ENCODE data around the gene CRAMP1.

The CRAMP1 gene

DNA sequence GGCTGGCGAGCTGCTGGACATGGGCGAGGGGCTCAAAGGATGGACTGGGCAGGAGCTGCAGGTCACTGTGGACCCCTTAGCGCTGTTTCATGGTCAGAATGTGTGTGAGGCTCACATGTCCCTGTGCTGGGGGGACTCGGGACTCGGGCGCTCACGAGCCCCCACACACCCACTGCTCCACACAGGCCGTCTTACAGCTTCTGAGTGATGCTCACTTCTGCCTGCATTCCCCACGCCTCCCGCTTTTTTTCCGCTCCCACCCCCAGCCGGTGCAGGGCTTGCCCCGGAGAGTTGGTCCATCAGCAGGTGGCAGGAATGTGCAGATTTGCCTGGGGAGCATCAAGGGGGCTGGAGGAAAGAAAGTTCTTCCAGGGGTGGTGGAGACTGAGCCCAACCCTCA lies 45.7 kb downstream of the CRAMP1 start:
- no peak for DNase-seq

DNA sequence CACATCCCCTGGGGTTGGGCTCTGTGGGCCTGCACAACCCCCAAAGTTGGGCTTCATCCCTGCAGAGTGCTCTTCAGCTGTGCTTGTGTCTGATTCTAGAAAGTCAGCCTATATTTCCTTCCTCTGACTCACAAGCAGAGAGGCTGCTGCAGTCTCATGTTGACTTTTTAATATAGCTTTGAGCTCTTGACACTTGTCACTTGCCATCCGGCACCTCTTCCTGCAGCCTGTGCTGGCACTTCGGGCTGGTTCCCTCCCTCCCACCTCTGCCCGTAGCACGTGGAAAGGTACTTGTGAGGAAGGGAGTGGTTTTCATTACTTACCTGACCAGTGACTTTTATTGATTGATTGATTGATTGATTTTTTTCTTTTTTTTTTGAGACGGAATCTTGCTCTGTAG lies 46.9 kb downstream of the CRAMP1 start:
- DNase-seq = no peak

DNA sequence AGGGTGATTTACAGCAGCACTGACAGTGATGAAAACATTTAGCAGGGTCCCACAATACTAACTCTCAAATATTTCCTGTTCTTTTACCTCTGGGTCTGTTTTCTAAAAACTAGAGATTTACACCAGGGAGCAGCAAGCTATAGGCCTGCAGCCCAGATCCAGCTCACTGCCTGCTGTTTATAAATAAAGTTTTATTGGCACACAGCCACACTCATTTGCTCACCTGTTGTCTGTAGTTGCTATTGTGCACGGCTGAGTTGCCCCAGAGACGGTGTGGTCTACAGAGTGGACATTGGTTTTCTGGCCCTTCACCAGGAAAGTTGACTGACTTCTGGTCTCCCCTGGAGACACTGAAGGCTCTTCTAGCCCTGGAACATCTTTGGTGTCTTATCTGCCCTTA lies 49.7 kb downstream of the CRAMP1 start:
- DNase-seq = no peak

DNA sequence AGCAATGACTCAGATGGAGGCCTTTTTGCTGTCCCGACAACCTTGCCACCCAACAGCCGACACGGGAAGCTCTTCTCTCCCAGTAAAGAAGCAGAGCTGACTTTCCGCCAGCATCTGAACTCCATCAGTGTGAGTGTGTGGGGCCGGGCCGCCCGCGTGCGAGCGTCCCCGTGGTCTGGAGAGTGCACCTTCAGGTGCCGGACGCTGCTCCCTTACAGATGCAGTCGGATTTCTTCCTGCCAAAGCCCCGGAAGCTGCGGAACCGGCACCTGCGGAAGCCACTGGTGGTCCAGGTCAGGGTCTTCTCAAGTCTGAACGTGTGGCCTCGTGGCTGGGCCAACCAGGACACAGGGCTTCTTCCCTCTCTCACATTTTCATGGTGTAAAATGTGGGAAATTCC lies 50.4 kb downstream of the CRAMP1 start:
- DNase-seq = no peak

DNA sequence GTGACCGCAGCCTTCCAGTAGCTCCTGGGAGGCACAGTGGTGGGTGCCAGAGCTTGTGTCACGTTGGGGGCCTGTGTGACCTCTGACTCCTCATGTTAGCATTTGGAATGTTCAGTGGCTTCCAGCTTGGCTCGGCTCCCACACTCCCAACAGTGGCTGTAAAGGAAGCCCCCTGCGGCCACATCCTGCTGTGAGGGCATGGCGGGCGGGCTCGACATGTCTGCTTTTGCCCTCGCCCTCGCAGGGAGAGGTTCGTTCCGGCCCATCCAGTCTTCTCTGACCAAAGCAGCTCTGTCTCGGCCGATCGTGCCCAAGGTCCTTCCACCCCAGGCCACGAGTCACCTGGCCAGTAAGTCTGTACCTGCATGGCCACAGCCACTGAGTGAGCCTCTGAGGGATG lies 53.7 kb downstream of the CRAMP1 start:
- no peak for DNase-seq

DNA sequence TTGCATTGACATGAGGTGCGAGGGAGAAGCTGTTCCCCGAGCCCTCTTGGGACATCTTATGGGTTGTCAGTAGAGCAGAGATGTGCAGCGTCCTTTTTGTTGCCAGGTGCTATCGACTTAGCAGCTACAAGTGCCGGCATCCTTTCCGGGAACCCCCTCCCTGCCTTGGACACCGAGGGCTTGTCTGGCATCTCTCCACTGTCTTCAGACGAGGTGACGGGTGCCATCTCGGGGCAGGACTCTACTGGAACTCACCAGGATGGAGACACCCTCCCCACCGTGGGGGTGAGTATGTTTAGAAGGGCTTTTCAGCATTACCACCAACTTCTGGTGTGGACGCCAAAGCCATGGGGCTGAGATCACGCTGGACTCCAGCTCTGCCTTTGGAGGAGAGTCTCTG lies 54.2 kb downstream of the CRAMP1 start:
- DNase-seq = no peak

DNA sequence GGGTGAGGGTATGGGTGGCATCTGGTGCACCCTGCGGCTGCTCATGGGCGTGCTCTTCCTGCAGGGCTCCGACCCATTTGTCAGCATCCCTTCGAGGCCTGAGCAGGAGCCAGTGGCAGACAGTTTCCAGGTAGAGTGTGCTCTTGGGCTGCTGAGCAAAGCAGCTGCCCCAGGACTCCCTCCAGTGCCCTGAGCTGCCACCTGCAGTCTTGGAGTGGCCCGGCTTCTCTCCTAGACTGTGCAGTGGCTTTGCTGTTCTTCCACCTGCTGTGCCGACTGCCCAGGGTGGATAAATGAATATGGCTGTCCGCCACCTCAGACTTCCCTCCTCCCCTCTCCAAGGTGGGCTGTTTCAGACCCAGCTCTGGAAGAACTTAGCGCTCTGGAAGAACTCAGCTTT lies 55.1 kb downstream of the CRAMP1 start:
- DNase-seq = no peak

DNA sequence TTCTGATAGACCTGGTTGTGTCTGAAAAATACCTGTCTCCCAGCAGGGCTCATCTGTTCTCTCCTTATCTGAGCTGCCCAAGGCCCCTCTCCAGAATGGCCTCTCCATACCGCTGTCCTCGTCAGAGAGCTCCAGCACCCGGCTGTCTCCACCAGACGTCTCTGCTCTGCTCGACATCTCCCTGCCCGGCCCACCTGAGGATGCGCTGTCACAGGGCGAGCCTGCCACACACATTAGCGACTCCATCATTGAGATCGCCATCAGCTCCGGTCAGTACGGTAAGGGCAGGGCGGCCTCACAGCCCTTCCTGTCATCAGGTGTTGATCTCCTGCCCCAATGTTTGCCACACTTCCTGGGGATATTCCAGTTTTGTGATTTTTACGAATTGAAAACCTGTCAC lies 55.8 kb downstream of the CRAMP1 start:
- no peak for DNase-seq

DNA sequence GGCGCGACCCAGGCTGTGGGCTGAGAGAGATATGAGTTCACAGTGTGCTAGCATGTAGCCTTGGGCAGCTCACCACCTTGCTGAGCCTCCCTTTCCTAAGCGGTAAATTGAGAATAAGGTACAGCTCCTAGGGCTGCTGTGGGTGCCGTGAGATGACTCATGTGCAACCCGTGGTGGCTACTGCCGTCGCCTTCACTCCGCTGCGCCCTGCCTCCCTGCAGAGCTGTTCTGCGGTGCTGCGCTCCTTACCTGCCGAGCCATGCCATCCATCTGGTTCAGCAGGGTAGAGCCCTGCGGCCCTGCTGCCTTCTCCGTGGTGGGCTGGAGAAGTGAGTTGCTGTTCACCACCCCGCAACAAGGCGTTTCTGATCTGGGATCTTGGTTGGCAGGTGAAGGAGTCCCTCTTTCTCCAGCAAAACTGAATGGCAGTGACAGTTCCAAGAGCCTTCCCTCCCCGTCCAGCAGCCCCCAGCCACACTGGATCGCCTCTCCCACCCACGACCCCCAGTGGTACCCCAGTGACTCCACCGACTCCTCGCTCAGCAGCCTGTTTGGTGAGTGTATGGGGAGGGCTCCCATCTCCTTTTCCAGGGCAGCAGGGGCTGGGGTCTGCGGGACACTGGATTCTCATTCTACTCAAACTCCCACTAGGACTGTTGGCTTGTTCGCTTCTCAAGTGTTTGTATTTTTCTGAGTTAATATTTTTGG lies 56.6 kb downstream of the CRAMP1 start:
- DNase-seq = no peak

DNA sequence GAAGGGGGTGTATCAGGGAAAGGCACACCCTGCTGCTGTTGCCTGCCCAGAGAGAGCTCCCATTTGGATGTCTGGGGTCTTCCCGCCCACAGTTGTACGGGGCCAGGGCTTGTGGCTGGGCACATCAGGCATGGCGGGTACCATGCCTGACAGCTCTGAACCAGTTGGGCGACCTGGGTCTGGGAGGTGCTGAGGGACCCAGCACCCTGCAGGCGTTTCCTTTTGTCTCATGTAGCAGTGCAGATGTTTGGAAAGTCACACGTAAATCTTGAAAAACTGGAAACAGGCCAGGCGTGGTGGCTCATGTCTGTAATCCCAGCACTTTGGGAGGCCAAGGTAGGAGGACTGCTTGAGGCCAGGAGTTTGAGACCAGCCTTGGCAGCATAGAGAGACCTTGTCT lies 57.5 kb downstream of the CRAMP1 start:
- no peak for DNase-seq

DNA sequence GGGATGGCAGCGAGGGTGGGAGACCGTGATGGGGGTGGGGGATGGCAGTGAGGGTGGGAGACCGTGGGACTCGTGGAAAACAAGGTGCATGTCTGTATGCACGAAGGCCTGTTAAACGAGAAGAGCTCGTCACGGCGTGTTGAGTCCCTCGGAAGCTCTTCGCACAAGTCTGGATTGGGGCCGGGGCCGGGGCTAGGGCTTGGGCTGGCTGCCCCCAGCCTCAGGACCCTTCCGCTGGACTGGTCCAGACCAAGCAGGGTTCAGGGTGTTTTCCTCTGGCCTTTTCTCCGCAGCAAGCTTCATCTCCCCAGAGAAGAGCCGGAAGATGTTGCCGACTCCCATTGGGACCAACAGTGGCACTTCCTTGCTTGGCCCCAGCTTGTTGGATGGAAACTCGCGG lies 58.2 kb downstream of the CRAMP1 start:
- DNase-seq = no peak

DNA sequence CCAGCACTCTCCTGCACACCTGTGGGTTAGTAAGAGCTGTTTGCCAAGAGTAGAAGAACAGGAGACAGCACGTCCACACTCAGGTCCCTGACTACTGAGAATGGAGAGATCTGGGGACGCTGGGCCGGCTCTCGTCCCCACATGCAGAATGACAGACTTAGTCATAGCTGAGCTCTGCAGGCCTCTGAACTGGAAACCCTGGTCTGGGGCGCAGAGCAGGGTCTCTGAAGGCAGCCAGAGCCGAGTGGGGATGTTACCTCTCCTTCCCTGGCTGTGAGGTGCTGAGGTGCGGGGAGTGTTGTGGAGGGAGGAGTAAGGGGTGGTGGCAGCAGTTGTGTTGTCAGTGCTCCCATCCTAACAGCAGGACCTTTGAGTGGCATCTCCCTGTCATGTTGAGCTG lies 58.7 kb downstream of the CRAMP1 start:
- DNase-seq = no peak

DNA sequence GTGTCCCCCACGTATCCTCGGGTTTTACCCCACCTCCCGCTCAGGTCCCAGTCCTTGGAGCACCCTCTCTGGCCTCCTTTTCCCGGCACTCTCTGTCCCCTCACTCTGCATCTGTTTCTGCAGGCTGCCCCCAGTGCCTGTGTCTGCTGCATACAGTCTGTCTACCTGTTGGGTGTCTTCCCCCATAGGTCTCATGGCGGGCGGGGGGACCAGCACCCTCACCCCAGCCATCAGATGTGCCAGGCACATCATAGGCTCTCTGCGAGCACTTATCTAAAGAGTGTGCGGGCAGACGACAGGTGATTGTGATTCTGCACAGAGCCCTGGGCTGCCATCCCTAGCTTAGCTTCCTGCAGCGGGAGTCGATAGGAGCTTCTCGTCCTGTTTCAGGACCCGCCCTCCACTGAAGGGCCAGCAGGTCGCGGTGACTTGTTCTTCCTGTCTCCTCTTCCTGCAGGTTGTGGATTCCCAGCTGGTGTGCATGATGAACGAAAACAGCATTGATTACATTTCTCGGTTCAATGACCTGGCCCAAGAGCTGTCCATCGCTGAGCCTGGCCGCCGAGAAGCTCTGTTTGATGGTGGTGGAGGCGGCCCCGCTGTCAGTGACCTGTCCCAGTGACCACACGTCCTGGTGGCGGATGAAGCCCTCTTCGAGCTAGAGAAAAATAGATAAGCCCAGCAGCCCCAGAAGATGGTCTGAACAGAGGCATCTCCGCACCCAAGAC lies 61.4 kb downstream of the CRAMP1 start:
- no peak for DNase-seq

DNA sequence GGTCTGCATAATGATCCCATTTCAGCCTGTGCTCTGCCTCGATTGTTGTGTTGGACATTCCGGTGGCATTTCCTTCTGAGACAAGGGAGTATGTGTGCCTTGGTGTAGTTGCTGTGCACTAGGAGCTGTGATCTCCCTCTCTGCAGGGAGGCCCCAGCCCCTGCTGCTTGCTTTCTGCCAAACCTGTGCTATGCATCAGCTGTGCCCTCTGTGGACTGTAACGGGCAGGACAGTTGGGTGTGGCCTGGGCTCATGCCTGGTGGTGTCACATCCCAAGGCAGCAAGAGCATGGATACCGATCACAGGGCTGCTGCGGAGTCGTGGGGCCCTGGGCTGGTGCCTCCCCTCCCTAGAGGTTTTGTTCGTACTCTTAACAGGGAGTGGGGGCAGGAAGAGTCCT lies 62.1 kb downstream of the CRAMP1 start:
- DNase-seq = no peak

DNA sequence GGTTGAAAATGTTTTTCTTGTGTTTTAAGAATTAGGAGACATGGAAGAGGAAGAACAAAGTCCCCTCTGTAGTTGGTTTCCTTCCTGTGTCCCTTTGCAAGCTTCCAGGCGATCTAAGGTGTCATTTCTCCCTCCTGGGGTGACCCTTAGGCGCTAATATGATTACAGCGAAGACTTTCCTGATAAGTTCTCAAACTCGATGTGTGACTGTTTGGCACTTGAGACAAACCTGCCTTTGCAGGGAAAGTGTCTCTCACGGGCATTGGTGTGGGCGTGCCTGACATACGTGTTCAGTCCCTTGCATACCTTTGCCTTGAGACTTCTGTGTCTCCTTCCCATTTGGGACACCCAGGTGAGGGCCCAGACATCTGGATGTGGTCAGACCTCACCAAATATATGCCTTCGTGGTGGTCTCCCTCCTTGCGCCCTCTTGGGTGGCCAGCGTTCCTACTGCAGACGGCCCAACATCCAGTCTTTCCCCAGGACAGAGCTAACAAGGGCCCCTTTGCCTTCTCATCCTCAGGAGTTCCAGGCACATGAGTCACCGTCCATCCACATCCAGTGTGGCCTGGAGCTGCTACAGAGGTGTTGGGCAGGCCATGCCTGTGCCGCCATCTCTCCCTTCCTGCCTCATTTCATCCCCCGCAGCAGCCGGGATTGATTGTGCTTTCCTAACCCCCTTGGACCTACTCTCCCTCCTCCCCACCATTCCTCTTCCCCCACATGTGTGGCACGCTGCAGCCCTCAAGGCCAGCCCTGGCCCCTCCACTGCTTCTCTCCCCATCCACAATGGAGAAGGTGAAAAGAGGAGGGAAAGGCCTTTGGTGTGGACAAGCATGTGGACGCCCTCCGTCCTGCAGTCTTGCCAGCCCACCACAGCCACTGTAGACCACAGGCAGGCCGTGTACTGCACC lies 62.8 kb downstream of the CRAMP1 start:
- DNase-seq = no peak

DNA sequence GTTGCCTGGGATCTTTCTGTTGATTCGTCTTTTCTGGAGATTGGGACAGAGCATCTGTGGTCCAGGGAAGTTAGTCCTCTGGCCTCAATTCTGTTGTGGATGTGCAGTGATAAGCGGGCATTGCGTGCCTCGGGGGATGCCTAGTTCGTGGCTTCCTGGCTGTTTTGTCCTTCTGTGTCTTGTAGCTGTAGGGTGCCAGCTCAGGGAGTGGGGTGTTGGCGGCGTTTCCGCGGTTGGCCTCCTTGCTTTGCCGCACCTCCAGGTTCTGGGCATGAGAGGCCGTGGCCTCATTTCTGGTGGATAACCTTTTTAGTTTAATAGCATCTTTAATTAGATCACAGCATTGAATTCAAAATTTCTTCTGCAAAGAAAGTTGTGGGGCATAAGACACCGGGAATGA lies 64.5 kb downstream of the CRAMP1 start:
- DNase-seq = no peak

DNA sequence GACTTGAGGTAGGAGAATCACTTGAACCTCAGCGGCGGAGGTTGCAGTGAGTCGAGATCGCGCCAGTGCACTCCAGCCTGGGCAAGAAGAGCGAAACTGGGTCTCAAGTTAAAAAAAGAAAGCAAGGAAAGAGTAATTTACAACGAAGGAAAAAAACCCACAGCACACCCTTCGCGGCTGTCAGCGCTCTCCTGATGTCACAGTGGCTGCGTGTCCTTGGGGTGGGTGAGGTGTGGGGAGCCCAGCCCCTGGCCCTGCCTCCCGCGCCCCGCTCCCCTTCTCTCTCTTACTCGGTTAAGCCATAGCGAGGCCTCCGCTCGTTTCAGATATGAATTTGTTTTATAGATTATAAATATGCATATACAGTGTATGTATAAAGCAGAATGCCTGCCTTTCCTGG lies 65.2 kb downstream of the CRAMP1 start:
- DNase-seq = no peak

DNA sequence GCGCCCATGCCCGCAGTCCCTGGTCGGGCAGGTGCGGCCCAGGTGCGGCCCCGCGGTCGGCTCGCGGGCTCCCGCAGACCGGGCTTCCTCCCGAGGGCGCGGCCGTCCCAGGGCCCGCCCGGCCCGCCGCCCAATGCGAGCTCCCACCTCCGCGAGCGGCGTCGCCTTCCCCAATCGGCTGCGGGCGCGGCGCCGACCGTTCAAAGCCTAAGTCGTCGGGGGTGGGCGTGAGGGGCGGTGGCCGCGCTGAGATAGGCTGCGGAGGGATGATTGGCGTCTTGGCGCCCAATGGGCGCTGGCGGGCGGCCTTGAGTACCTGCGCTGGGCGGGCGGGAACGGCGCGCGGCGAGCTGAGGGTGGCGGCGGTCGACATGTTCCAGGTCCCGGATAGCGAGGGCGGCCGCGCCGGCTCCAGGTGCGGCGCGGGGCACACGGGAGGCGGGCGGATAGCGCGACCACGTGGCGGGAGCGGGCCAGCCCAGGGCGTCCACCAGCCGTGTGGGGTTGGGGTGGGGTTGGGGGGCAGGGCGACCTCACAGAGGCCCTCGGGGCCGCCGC lies 65.9 kb downstream of the CRAMP1 start, which contains the start of gene JPT2:
Gene JPT2, plus strand, starts transcription at position 338 of the 558 bp plus-strand sequence. Its CDS starts 34 bp downstream, at position 372.
- peak; percentile 97 to 98 for DNase-seq

DNA sequence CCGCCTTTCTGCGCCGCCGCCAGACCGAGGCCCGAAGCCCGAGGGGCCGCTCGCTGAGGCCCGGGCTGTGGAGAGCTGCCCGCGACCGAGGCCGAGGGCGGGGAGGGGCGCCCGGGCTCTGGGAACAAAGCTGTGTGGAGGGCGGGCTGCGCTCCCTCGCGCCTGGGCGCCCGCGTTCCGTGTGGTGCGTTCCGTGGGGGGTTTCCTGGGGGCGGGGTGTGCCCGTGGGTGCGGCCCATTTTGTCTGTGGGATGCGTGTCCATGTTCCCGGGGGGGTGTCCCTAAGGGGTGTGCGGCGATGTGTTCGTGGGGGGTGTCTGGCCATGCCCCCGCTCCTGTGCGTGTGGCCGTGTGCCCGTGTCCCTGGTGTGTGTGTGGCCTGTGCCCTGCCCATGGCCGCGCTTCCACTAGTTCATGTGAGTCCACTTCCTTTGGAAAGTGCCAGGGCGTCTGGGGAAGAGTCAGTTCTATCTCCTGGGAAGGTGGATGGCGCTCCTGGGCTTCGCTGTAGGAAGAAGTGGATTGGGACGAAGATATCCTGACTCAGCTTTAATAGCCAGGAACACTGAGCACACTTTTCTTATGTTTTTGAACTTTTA lies 66.4 kb downstream of the CRAMP1 start:
- DNase-seq = peak; percentile 22 to 42

DNA sequence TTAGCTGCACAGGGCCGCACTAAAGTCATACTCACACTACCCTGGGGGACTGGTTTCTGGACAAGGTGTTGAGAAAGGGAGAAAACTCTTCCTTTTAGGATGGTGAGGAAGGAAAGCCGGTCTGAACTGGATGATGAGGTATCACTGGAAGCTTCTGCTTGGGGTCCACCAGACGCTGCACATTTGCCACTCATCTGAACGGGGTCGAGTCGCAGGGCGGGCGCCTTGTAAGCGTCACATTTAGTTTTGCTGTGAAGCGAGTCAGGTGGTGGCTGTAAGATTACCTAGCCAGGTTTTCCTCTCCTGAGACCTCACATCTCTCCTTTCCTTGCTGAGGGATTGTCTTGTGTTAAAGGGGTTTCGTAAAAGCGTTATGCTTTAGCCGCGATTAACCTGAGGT lies 68.2 kb downstream of the CRAMP1 start:
- no peak for DNase-seq

DNA sequence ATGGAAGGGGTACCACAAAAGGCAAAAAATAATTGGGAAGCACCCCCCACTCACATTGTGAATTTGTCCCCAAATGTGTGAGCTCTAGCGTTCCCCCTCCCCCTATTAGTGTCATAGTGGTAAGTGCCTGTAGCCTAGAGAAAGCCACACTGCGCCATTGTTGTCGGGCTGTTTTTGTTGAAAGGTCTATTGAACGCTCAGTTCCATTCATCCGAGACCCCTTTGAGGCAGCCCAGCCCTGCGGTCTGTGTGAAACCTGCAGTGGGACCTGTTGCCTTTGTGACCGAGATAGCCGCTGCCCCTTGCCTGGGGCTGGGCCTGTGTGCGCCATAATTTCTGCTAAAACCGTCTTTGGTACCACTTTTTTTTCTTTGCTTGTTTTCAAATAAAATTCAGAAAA lies 68.9 kb downstream of the CRAMP1 start:
- DNase-seq = no peak

DNA sequence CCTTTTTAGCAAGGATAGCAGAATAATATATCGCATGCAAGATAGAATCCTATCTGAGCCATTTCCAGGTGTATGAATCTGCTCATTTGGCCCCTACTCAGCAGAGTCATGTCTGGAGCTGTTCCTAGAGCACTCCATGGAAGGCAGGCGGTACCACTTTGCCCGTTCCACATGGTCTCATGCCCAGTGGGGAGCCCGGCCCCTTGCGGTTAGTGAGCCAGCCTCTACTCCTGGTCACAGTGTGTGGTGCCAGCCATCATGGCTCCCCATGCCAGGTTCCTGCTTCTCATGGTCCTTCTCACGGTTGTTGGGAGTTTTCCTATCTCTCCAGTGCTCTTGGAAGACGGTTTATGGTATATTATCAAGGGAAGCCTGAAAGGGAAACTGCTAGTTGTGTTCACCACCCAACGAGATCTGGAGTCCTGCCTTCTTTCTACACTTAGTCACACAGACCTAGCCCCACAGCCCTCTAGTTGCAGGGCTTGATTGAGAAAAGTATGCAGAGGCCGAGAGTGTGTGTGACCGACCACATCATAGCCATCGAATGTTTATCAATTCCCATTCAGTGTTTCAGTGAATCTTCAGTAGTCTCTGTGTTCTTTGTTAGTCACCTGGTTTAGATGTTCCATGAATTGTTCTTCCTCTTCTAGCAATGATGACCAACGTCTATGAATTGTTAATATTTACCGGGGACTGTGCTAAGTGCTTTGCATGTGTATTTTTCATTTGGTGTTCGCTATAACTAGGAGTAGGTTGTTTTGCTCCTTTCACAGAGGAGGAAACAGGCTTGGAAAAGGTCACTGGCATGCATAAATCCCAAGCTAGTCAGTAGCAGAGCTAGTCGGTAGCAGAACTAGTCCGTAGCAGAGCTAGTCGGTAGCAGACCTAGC lies 75.5 kb downstream of the CRAMP1 start:
- no peak for DNase-seq

Measured in NCI-H524 (cell line).